Naive thymus-derived CD4-positive, alpha-beta T cell (primary cell): ENCODE measurements around the gene EFHC2. TPM values are rescaled to one million over a fixed set of nuclear protein-coding genes. Genes with fewer than 3 reads are reported as not detected.

ENCODE experiments used
- ATAC-seq: fragments of 150-1000 bp; cut with Tn5 transposase; 2 replicates; pipeline ENCODE4 v1.10.0; 2021; ENCODE audit warnings: mild to moderate bottlenecking, moderate library complexity
- CTCF ChIA-PET: fragments of 350-600 bp; sonication (Branson Sonifier 250); formaldehyde crosslinking; loops from one replicate; lab custom pipeline; 2021; ENCODE audit warnings: antibody characterized with exemption; lab: Charles Lee
- POLR2A ChIA-PET: fragments of 350-600 bp; sonication (Branson Sonifier 250); formaldehyde crosslinking; loops from one replicate; lab custom pipeline; 2021; ENCODE audit warnings: antibody characterized with exemption, inconsistent platforms; lab: Charles Lee
- DNase-seq, 9 donors: peaks; one replicate each; pipeline versions ENCODE4 v3.0.0 to v3.0.0-alpha.2; 2020 to 2022; ENCODE audit warnings: mixed read lengths in 1 of 9
- H3K27ac ChIP-seq: one replicate; pipeline ENCODE4 v1.7.0; 2013; ENCODE audit warnings: mild to moderate bottlenecking, low read depth, low read length, moderate library complexity
- H3K27me3 ChIP-seq, 2 donors: one replicate each; pipeline ENCODE4 v1.7.0; 2013; ENCODE audit warnings: low read length in 2 of 2, mild to moderate bottlenecking in 2 of 2, moderate library complexity in 2 of 2; ENCODE audit not compliant: control insufficient read depth in 2 of 2, insufficient read depth in 2 of 2
- H3K36me3 ChIP-seq, 3 experiments: 1 replicate in 2 of 3; 2 replicates in 1 of 3; pipeline ENCODE4 v1.7.0; 2013; ENCODE audit warnings: low read length in 3 of 3, mild to moderate bottlenecking in 3 of 3, moderate library complexity in 1 of 3; ENCODE audit not compliant: insufficient read depth in 3 of 3, control insufficient read depth in 2 of 3
- H3K4me1 ChIP-seq, 2 donors: one replicate each; pipeline ENCODE4 v1.7.0; 2013; ENCODE audit warnings: low read length in 2 of 2, mild to moderate bottlenecking in 2 of 2, moderate library complexity in 1 of 2; ENCODE audit not compliant: control insufficient read depth in 2 of 2, insufficient read depth in 2 of 2
- H3K4me3 ChIP-seq: 2 replicates; pipeline ENCODE4 v1.7.0; 2013; ENCODE audit warnings: mild to moderate bottlenecking, low read length
- H3K9me3 ChIP-seq, 3 experiments: 1 replicate in 2 of 3; 2 replicates in 1 of 3; pipeline ENCODE4 v1.7.0; 2013; ENCODE audit warnings: low read length in 3 of 3; ENCODE audit not compliant: control insufficient read depth in 2 of 3
- H3K27ac Mint-ChIP-seq, 9 donors: one replicate each; pipeline ENCODE4 v1.8.0; 2020 to 2022; ENCODE audit warnings: mixed read lengths in 9 of 9, mild to moderate bottlenecking in 8 of 9, moderate library complexity in 5 of 9, inconsistent platforms in 2 of 9
- H3K27me3 Mint-ChIP-seq, 5 donors: one replicate each; pipeline ENCODE4 v1.8.0; 2021 to 2022; ENCODE audit warnings: mixed read lengths in 5 of 5, mild to moderate bottlenecking in 1 of 5
- H3K36me3 Mint-ChIP-seq, 5 donors: one replicate each; pipeline ENCODE4 v1.8.0; 2020 to 2022; ENCODE audit warnings: mixed read lengths in 5 of 5, mild to moderate bottlenecking in 3 of 5, inconsistent platforms in 1 of 5
- H3K4me1 Mint-ChIP-seq, 7 donors: one replicate each; pipeline ENCODE4 v1.8.0; 2020 to 2022; ENCODE audit warnings: mixed read lengths in 7 of 7, mild to moderate bottlenecking in 3 of 7, inconsistent platforms in 1 of 7
- H3K4me3 Mint-ChIP-seq, 10 donors: one replicate each; pipeline ENCODE4 v1.8.0; 2020 to 2022; ENCODE audit warnings: mild to moderate bottlenecking in 10 of 10, mixed read lengths in 10 of 10, moderate library complexity in 6 of 10, inconsistent platforms in 2 of 10
- H3K9me3 Mint-ChIP-seq, 11 donors: one replicate each; pipeline ENCODE4 v1.8.0; 2020 to 2022; ENCODE audit warnings: mixed read lengths in 11 of 11, mild to moderate bottlenecking in 4 of 11, inconsistent platforms in 1 of 11, moderate library complexity in 1 of 11
- intact Hi-C, 2 donors: fragments of 100-400 bp; cut with micrococcal nuclease; formaldehyde crosslinking; loops; one replicate each; pipeline ENCODE4 v1.15.1; 2023
- polyA plus RNA-seq, 2 donors: library from polyadenylated mRNA; unstranded; fragments of 300-500 nt; fragmentation: Illumina TruSeq; gene quantifications; one replicate each; pipeline ENCODE4 v1.2.3, GENCODE V29; 2021
- total RNA-seq, 6 experiments: library from RNA in 5 of 6; stranded (reverse) in 5 of 6; gene quantifications; 1 replicate in 5 of 6; 2 replicates in 1 of 6; pipeline ENCODE4 v1.2.3 and lab custom pipeline; 2021 to 2026

Gene EFHC2
- total and polyA plus RNA-seq, 7 experiments from 2014 or later, result 0.31 to 3.3 (median 2.1) TPM

GRCh38 chrX:44344687-44345086 lies 1.2 kb upstream of the EFHC2 start:
- DNase-seq, result peak in 7 of 9 donors; percentile 18 to 44 (median 32)
- CTCF ChIA-PET, result no interaction called here
- H3K36me3 Mint-ChIP-seq, result no peaks in the 10 kb centered on the region
- H3K27ac Mint-ChIP-seq, result peak overlapping the region; percentile 92 to 99 (median 96)
- peak overlapping the region; percentile 85 to 96 (median 92) for H3K4me3 Mint-ChIP-seq
- H3K4me1 ChIP-seq, result peaks cover 0 to 3% of the 10 kb centered on the region in 2 donors
- POLR2A ChIA-PET, result interaction anchor here (0.8 to 1.0 kb wide), 4 partner anchors 9 to 90 kb away, joined by 3 to 5 read pairs (median 4); no protein-coding TSS in a partner anchor
- H3K27me3 Mint-ChIP-seq, result no peaks in the 10 kb centered on the region
- H3K9me3 Mint-ChIP-seq, result peaks cover 0 to 3% (median 0%) of the 10 kb centered on the region in 11 donors
- intact Hi-C loops, result loop anchor here (1.0 to 10.0 kb wide), 9 partner anchors 14 to 730 kb away; partner anchors contain the start of genes FUNDC1 (in 2 of the 2) and KDM6A (in 1 of the 2)
- H3K27me3 ChIP-seq, result no peaks in the 10 kb centered on the region
- peak; percentile 57 for ATAC-seq
- H3K4me1 Mint-ChIP-seq, result peaks cover 11 to 58% (median 20%) of the 10 kb centered on the region in 7 donors
- H3K36me3 ChIP-seq, result no peaks in the 10 kb centered on the region
- H3K4me3 ChIP-seq, result peak overlapping the region; percentile 73
- peak overlapping the region; percentile 84 for H3K27ac ChIP-seq
- no peaks in the 10 kb centered on the region for H3K9me3 ChIP-seq

- peak; percentile 85 for ATAC-seq
- POLR2A ChIA-PET, result interaction anchor here (0.8 to 1.0 kb wide), 4 partner anchors 10 to 90 kb away, joined by 3 to 5 read pairs (median 4); no protein-coding TSS in a partner anchor
These were observed 722 bp upstream of the EFHC2 start for GRCh38 chrX:44344194-44344593.

GRCh38 chrX:44342866-44343265 lies 606 bp downstream of the EFHC2 start:
- Mint-ChIP-seq H3K9me3 (peaks cover 0 to 3% (median 0%) of the 10 kb centered on the region in 11 donors), H3K4me3 (peak overlapping the region; percentile 85 to 96 (median 92)), H3K36me3 (no peaks in the 10 kb centered on the region), H3K27ac (peak overlapping the region in 8 of 9 donors; percentile 92 to 99 (median 96)), H3K4me1 (peaks cover 11 to 52% (median 25%) of the 10 kb centered on the region in 7 donors), H3K27me3 (no peaks in the 10 kb centered on the region)
- Histone ChIP-seq H3K36me3 (no peaks in the 10 kb centered on the region), H3K4me1 (peaks cover 0 to 3% of the 10 kb centered on the region in 2 donors), H3K27ac (peak overlapping the region; percentile 84), H3K27me3 (no peaks in the 10 kb centered on the region), H3K9me3 (no peaks in the 10 kb centered on the region), H3K4me3 (peak overlapping the region; percentile 73)
- intact Hi-C loops, result loop anchor here (1.0 to 10.0 kb wide), 5 partner anchors 36 to 732 kb away; partner anchors contain the start of genes FUNDC1 (in 1 of the 2) and KDM6A (in 1 of the 2)
- ChIA-PET CTCF (no interaction called here), POLR2A (no interaction called here)
- ATAC-seq, result no peak
- no peak for DNase-seq

More at GRCh38 chrX:44344194-44344593, 722 bp upstream of the EFHC2 start:
- H3K4me3 Mint-ChIP-seq, result peak overlapping the region; percentile 85 to 96 (median 92)
- H3K9me3 ChIP-seq, result no peaks in the 10 kb centered on the region
- no peaks in the 10 kb centered on the region for H3K27me3 ChIP-seq
- intact Hi-C loops, result loop anchor here (1.0 to 10.0 kb wide), 9 partner anchors 14 to 731 kb away; partner anchors contain the start of genes FUNDC1 (in 2 of the 2) and KDM6A (in 1 of the 2)
- no peaks in the 10 kb centered on the region for H3K36me3 Mint-ChIP-seq
- peaks cover 11 to 58% (median 20%) of the 10 kb centered on the region in 7 donors for H3K4me1 Mint-ChIP-seq
- H3K9me3 Mint-ChIP-seq, result peaks cover 0 to 3% (median 0%) of the 10 kb centered on the region in 11 donors
- H3K4me3 ChIP-seq, result peak overlapping the region; percentile 73
- no peaks in the 10 kb centered on the region for H3K36me3 ChIP-seq
- CTCF ChIA-PET, result no interaction called here
- peak overlapping the region; percentile 92 to 99 (median 96) for H3K27ac Mint-ChIP-seq
- peaks cover 0 to 3% of the 10 kb centered on the region in 2 donors for H3K4me1 ChIP-seq
- H3K27me3 Mint-ChIP-seq, result no peaks in the 10 kb centered on the region
- H3K27ac ChIP-seq, result peak overlapping the region; percentile 84
- DNase-seq, result peak; percentile 17 to 68 (median 57)

- Mint-ChIP-seq H3K36me3 (no peaks in the 10 kb centered on the region), H3K27me3 (no peaks in the 10 kb centered on the region), H3K4me3 (no peak overlapping the region), H3K9me3 (no peaks in the 10 kb centered on the region), H3K27ac (no peak overlapping the region), H3K4me1 (peaks cover 0 to 27% (median 4%) of the 10 kb centered on the region in 7 donors)
- no peak for DNase-seq
- no peak for ATAC-seq
- Histone ChIP-seq H3K4me1 (peaks cover 0 to 3% of the 10 kb centered on the region in 2 donors), H3K36me3 (no peaks in the 10 kb centered on the region), H3K9me3 (no peaks in the 10 kb centered on the region), H3K27me3 (no peaks in the 10 kb centered on the region), H3K4me3 (no peak overlapping the region), H3K27ac (no peak overlapping the region)
- ChIA-PET POLR2A (interaction anchor here (0.5 kb wide), 1 partner anchor 84 kb away, joined by 3 read pairs; no protein-coding TSS in a partner anchor), CTCF (interaction anchor here (1.4 kb wide), 1 partner anchor 94 kb away, joined by 3 read pairs; no protein-coding TSS in a partner anchor)
- intact Hi-C loops, result no loop called here
These were observed 5.1 kb downstream of the EFHC2 start for GRCh38 chrX:44338361-44338760.

- H3K9me3 ChIP-seq, result no peaks in the 10 kb centered on the region
- H3K36me3 ChIP-seq, result no peaks in the 10 kb centered on the region
- intact Hi-C loops, result no loop called here
- CTCF ChIA-PET, result no interaction called here
- peaks cover 0 to 6% (median 0%) of the 10 kb centered on the region in 11 donors for H3K9me3 Mint-ChIP-seq
- H3K4me1 Mint-ChIP-seq, result peaks cover 3 to 57% (median 39%) of the 10 kb centered on the region in 7 donors
- H3K27ac Mint-ChIP-seq, result peak overlapping the region in 1 of 9 donors; percentile 48
- H3K36me3 Mint-ChIP-seq, result no peaks in the 10 kb centered on the region
- ATAC-seq (no peak), DNase-seq (no peak)
- no peak overlapping the region for H3K27ac ChIP-seq
- H3K4me1 ChIP-seq, result peaks cover 8 to 11% of the 10 kb centered on the region in 2 donors
- no peaks in the 10 kb centered on the region for H3K27me3 ChIP-seq
- no peak overlapping the region for H3K4me3 Mint-ChIP-seq
- no peak overlapping the region for H3K4me3 ChIP-seq
- H3K27me3 Mint-ChIP-seq, result no peaks in the 10 kb centered on the region
- POLR2A ChIA-PET, result interaction anchor here (0.6 kb wide), 1 partner anchor 25 kb away, joined by 4 read pairs; no protein-coding TSS in a partner anchor
These were observed 11.0 kb downstream of the EFHC2 start for GRCh38 chrX:44332437-44332836.

GRCh38 chrX:44330227-44330626 lies 13.2 kb downstream of the EFHC2 start:
- peak overlapping the region in 8 of 9 donors; percentile 42 to 82 (median 71) for H3K27ac Mint-ChIP-seq
- H3K36me3 Mint-ChIP-seq, result no peaks in the 10 kb centered on the region
- no peaks in the 10 kb centered on the region for H3K27me3 ChIP-seq
- ChIA-PET CTCF (interaction anchor here (0.7 kb wide), 1 partner anchor 195 kb away, joined by 3 read pairs; no protein-coding TSS in a partner anchor), POLR2A (interaction anchor here (1.4 kb wide), 1 partner anchor 84 kb away, joined by 3 read pairs; no protein-coding TSS in a partner anchor)
- no peaks in the 10 kb centered on the region for H3K9me3 ChIP-seq
- peak overlapping the region; percentile 21 to 73 (median 64) for H3K4me3 Mint-ChIP-seq
- no peaks in the 10 kb centered on the region for H3K27me3 Mint-ChIP-seq
- H3K27ac ChIP-seq, result no peak overlapping the region
- H3K36me3 ChIP-seq, result no peaks in the 10 kb centered on the region
- intact Hi-C loops, result loop anchor here in 1 of 2 donors (1.0 kb wide), 1 partner anchor 14 kb away; no protein-coding TSS in a partner anchor
- H3K4me1 Mint-ChIP-seq, result peaks cover 3 to 57% (median 42%) of the 10 kb centered on the region in 7 donors
- peaks cover 8 to 11% of the 10 kb centered on the region in 2 donors for H3K4me1 ChIP-seq
- peak; percentile 68 for ATAC-seq
- H3K9me3 Mint-ChIP-seq, result peaks cover 0 to 6% (median 0%) of the 10 kb centered on the region in 11 donors
- no peak overlapping the region for H3K4me3 ChIP-seq
- DNase-seq, result peak in 6 of 9 donors; percentile 11 to 44 (median 32)
